Astrocyte (in vitro differentiated cells and primary cell): ENCODE measurements around the gene CAPG.

Experiments used
- EZH2 ChIP-seq: IDR thresholded peaks from 2 replicates; pipeline ENCODE4 v1.6.1; 2012; ENCODE audit warnings: mild to moderate bottlenecking, low read length, inconsistent platforms; ENCODE audit not compliant: insufficient read depth
- TF ChIP-seq, protein P1 (sequence below): IDR thresholded peaks from 2 replicates; pipeline ENCODE4 v1.5.1; 2011; ENCODE audit warnings: low read depth, mild to moderate bottlenecking, inconsistent platforms, low read length, moderate library complexity; ENCODE audit not compliant: insufficient read depth

DNA sequence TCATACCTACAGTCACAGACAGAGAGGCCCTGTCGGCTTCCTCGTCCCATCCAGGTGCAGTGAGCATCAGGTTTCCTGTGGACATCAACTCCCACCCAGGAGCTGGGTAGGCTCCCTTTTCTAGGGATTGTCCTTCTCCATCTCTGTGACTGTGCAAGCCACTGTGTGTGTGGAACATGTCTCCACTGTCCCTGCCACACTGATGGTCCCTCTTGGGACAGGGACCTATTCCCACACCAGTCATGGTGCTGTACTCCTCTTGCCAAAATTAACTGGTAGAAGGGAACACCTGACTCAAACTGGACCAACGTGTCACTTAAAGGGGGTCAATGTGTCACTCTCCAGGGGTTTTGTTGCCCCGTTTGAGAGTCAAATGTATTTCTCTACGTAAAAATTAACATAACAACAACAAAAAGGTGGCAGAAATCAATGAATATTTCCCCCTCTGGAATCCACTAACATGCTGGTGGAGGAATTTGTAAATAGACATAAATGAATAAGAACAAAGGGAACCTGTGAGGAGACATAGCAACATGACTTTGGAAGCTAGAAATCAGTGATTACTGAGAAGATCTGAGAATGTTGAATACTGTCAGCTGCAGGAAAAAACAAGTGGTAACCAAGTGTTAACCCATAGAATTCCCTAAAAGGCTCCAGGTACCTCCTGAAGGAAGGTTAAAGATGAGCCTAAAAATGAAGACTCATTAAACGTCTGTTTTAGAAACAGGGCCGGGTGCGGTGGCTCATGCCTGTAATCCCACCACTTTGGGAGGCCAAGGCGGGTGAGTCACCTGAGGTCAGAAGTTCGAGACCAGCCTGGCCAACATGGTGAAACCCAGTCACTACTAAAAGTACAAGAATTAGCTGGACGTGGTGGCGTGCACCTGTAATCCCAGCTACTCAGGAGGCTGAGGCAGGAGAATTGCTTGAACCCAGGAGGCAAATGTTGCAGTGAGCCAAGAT, 48.7 kb upstream of the CAPG start:
- no peak for TF ChIP-seq EZH2
- TF ChIP-seq, protein P1, sequence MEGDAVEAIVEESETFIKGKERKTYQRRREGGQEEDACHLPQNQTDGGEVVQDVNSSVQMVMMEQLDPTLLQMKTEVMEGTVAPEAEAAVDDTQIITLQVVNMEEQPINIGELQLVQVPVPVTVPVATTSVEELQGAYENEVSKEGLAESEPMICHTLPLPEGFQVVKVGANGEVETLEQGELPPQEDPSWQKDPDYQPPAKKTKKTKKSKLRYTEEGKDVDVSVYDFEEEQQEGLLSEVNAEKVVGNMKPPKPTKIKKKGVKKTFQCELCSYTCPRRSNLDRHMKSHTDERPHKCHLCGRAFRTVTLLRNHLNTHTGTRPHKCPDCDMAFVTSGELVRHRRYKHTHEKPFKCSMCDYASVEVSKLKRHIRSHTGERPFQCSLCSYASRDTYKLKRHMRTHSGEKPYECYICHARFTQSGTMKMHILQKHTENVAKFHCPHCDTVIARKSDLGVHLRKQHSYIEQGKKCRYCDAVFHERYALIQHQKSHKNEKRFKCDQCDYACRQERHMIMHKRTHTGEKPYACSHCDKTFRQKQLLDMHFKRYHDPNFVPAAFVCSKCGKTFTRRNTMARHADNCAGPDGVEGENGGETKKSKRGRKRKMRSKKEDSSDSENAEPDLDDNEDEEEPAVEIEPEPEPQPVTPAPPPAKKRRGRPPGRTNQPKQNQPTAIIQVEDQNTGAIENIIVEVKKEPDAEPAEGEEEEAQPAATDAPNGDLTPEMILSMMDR: no peak
